ENCODE measurements around the gene ST6GALNAC2.

ST6GALNAC2 gene

GRCh38 chr17:76543826-76544545, 41.7 kb downstream of the ST6GALNAC2 start:
- peaks cover 63% of the 10 kb centered on the region for H3K4me1 ChIP-seq (ENCODE audit: control insufficient read depth, insufficient read depth, low read length, poor library complexity, severe bottlenecking)
- WGBS, 2 experiments (ENCODE audit: insufficient coverage in 2 of 2), result 29 to 31% methylated on average over 16 to 17 of the region's 22 CpGs
- H3K27ac ChIP-seq (ENCODE audit: low read depth, low read length, severe bottlenecking), result peak overlapping the region; percentile 58
- H3K4me3 ChIP-seq (ENCODE audit: extremely low read depth, insufficient read depth, low read length, poor library complexity, severe bottlenecking), result no peak overlapping the region
- H3K36me3 ChIP-seq (ENCODE audit: control insufficient read depth, insufficient read depth, low read length), result no peaks in the 10 kb centered on the region
- H3K9me3 ChIP-seq (ENCODE audit: control insufficient read depth, low read length), result no peaks in the 10 kb centered on the region

GRCh38 chr17:76543482-76543825, 42.2 kb downstream of the ST6GALNAC2 start:
- Histone ChIP-seq H3K27ac (ENCODE audit: low read depth, low read length, severe bottlenecking) (peak overlapping the region; percentile 58), H3K4me1 (ENCODE audit: control insufficient read depth, insufficient read depth, low read length, poor library complexity, severe bottlenecking) (peaks cover 62% of the 10 kb centered on the region), H3K9me3 (ENCODE audit: control insufficient read depth, low read length) (no peaks in the 10 kb centered on the region), H3K36me3 (ENCODE audit: control insufficient read depth, insufficient read depth, low read length) (no peaks in the 10 kb centered on the region), H3K4me3 (ENCODE audit: extremely low read depth, insufficient read depth, low read length, poor library complexity, severe bottlenecking) (no peak overlapping the region)
- 48 to 68% methylated on average over 5 to 6 of the region's 6 CpGs for WGBS, 2 experiments (ENCODE audit: insufficient coverage in 2 of 2)

GRCh38 chr17:76542984-76543383, 42.7 kb downstream of the ST6GALNAC2 start:
- H3K4me1 ChIP-seq (ENCODE audit: control insufficient read depth, insufficient read depth, low read length, poor library complexity, severe bottlenecking), result peaks cover 65% of the 10 kb centered on the region
- no peaks in the 10 kb centered on the region for H3K36me3 ChIP-seq (ENCODE audit: control insufficient read depth, insufficient read depth, low read length)
- H3K4me3 ChIP-seq (ENCODE audit: extremely low read depth, insufficient read depth, low read length, poor library complexity, severe bottlenecking), result no peak overlapping the region
- H3K9me3 ChIP-seq (ENCODE audit: control insufficient read depth, low read length), result no peaks in the 10 kb centered on the region
- WGBS, 2 experiments (ENCODE audit: insufficient coverage in 2 of 2), result 84 to 88% methylated on average over 7 to 8 of the region's 8 CpGs
- no peak overlapping the region for H3K27ac ChIP-seq (ENCODE audit: low read depth, low read length, severe bottlenecking)

- no peak overlapping the region for H3K27ac ChIP-seq (ENCODE audit: low read depth, low read length, severe bottlenecking)
- H3K4me3 ChIP-seq (ENCODE audit: extremely low read depth, insufficient read depth, low read length, poor library complexity, severe bottlenecking), result no peak overlapping the region
- H3K9me3 ChIP-seq (ENCODE audit: control insufficient read depth, low read length), result no peaks in the 10 kb centered on the region
- H3K36me3 ChIP-seq (ENCODE audit: control insufficient read depth, insufficient read depth, low read length), result no peaks in the 10 kb centered on the region
- WGBS, 2 experiments (ENCODE audit: insufficient coverage in 2 of 2), result 86% methylated on average over 10 of the region's 10 CpGs
- H3K4me1 ChIP-seq (ENCODE audit: control insufficient read depth, insufficient read depth, low read length, poor library complexity, severe bottlenecking), result peaks cover 65% of the 10 kb centered on the region
Observed at GRCh38 chr17:76542566-76542971, 43.1 kb downstream of the ST6GALNAC2 start.

- no peaks in the 10 kb centered on the region for H3K36me3 ChIP-seq (ENCODE audit: control insufficient read depth, insufficient read depth, low read length)
- peaks cover 59% of the 10 kb centered on the region for H3K4me1 ChIP-seq (ENCODE audit: control insufficient read depth, insufficient read depth, low read length, poor library complexity, severe bottlenecking)
- no peak overlapping the region for H3K4me3 ChIP-seq (ENCODE audit: extremely low read depth, insufficient read depth, low read length, poor library complexity, severe bottlenecking)
- no peaks in the 10 kb centered on the region for H3K9me3 ChIP-seq (ENCODE audit: control insufficient read depth, low read length)
- 96% methylated on average over 9 to 10 of the region's 10 CpGs for WGBS, 2 experiments (ENCODE audit: insufficient coverage in 2 of 2)
- no peak overlapping the region for H3K27ac ChIP-seq (ENCODE audit: low read depth, low read length, severe bottlenecking)
Observed at GRCh38 chr17:76541739-76542454, 43.8 kb downstream of the ST6GALNAC2 start.

GRCh38 chr17:76540381-76541300, 45.0 kb downstream of the ST6GALNAC2 start:
- no peaks in the 10 kb centered on the region for H3K36me3 ChIP-seq (ENCODE audit: control insufficient read depth, insufficient read depth, low read length)
- no peak overlapping the region for H3K4me3 ChIP-seq (ENCODE audit: extremely low read depth, insufficient read depth, low read length, poor library complexity, severe bottlenecking)
- WGBS, 2 experiments (ENCODE audit: insufficient coverage in 2 of 2), result 15% methylated on average over 14 to 18 of the region's 27 CpGs
- H3K9me3 ChIP-seq (ENCODE audit: control insufficient read depth, low read length), result no peaks in the 10 kb centered on the region
- H3K4me1 ChIP-seq (ENCODE audit: control insufficient read depth, insufficient read depth, low read length, poor library complexity, severe bottlenecking), result peaks cover 49% of the 10 kb centered on the region
- no peak overlapping the region for H3K27ac ChIP-seq (ENCODE audit: low read depth, low read length, severe bottlenecking)

GRCh38 chr17:76539631-76540271, 45.9 kb downstream of the ST6GALNAC2 start, which contains the start of gene PRCD:
PRCD (plus strand) TSS chr17:76540044; CDS start chr17:76540142, 98 bp downstream.
- WGBS, 2 experiments (ENCODE audit: insufficient coverage in 2 of 2), result 82 to 89% methylated on average over 12 to 16 of the region's 22 CpGs
- H3K27ac ChIP-seq (ENCODE audit: low read depth, low read length, severe bottlenecking), result no peak within 1 kb of the TSS
- peaks cover 41% of the 10 kb centered on the region for H3K4me1 ChIP-seq (ENCODE audit: control insufficient read depth, insufficient read depth, low read length, poor library complexity, severe bottlenecking)
- peak within 1 kb of the TSS; percentile 45 for H3K4me3 ChIP-seq (ENCODE audit: extremely low read depth, insufficient read depth, low read length, poor library complexity, severe bottlenecking)
- H3K9me3 ChIP-seq (ENCODE audit: control insufficient read depth, low read length), result no peaks in the 10 kb centered on the region
- no peaks in the 10 kb centered on the region for H3K36me3 ChIP-seq (ENCODE audit: control insufficient read depth, insufficient read depth, low read length)

GRCh38 chr17:76538941-76539570, 46.6 kb downstream of the ST6GALNAC2 start:
- Histone ChIP-seq H3K36me3 (ENCODE audit: control insufficient read depth, insufficient read depth, low read length) (no peaks in the 10 kb centered on the region), H3K4me3 (ENCODE audit: extremely low read depth, insufficient read depth, low read length, poor library complexity, severe bottlenecking) (peak overlapping the region; percentile 45)
- WGBS, 2 experiments (ENCODE audit: insufficient coverage in 2 of 2), result 87 to 94% methylated on average over 6 of the region's 9 CpGs

GRCh38 chr17:76538281-76538931, 47.3 kb downstream of the ST6GALNAC2 start:
- H3K4me3 ChIP-seq (ENCODE audit: extremely low read depth, insufficient read depth, low read length, poor library complexity, severe bottlenecking), result peak overlapping the region; percentile 45
- no peaks in the 10 kb centered on the region for H3K36me3 ChIP-seq (ENCODE audit: control insufficient read depth, insufficient read depth, low read length)
- peaks cover 29% of the 10 kb centered on the region for H3K4me1 ChIP-seq (ENCODE audit: control insufficient read depth, insufficient read depth, low read length, poor library complexity, severe bottlenecking)
- WGBS, 2 experiments (ENCODE audit: insufficient coverage in 2 of 2), result 14 to 16% methylated on average over 35 to 37 of the region's 37 CpGs
- H3K27ac ChIP-seq (ENCODE audit: low read depth, low read length, severe bottlenecking), result no peak overlapping the region
- H3K9me3 ChIP-seq (ENCODE audit: control insufficient read depth, low read length), result no peaks in the 10 kb centered on the region

More at GRCh38 chr17:76538941-76539570, 46.6 kb downstream of the ST6GALNAC2 start:
- H3K27ac ChIP-seq (ENCODE audit: low read depth, low read length, severe bottlenecking), result no peak overlapping the region
- H3K4me1 ChIP-seq (ENCODE audit: control insufficient read depth, insufficient read depth, low read length, poor library complexity, severe bottlenecking), result peaks cover 35% of the 10 kb centered on the region
- no peaks in the 10 kb centered on the region for H3K9me3 ChIP-seq (ENCODE audit: control insufficient read depth, low read length)
